Ascending aorta (tissue), 2 donors: ENCODE results near the gene ACTR1A. TPM values are rescaled to one million over a fixed set of nuclear protein-coding genes. Genes with fewer than 3 reads are reported as not detected.
A peak's percentile ranks its signal among the peaks of the same experiment; 100 is the strongest.
"Not testable (repeated sequence)": the region's sequence is repeated elsewhere in the genome, so short reads cannot be mapped to it uniquely, and the experiment has no call there.

Experiments
- DNase-seq, 2 donors: peaks; one replicate each; pipeline ENCODE4 v3.0.0-alpha.2; 2019; ENCODE audit warnings: low spot score in 2 of 2
- H3K27ac ChIP-seq, 2 donors: fragments of 200-600 bp; sonication (generic); one replicate each; pipeline ENCODE4 v1.5.1; 2016 to 2017; ENCODE audit warnings: mild to moderate bottlenecking in 1 of 2
- H3K27me3 ChIP-seq: fragments of 200-600 bp; sonication (generic); one replicate; pipeline ENCODE4 v1.5.1; 2017
- H3K36me3 ChIP-seq, 2 donors: fragments of 200-600 bp; sonication (generic); one replicate each; pipeline ENCODE4 v1.5.1; 2016
- H3K4me1 ChIP-seq, 2 donors: fragments of 200-600 bp; sonication (generic); one replicate each; pipeline ENCODE4 v1.5.1; 2016 to 2017; ENCODE audit warnings: mild to moderate bottlenecking in 1 of 2
- H3K4me3 ChIP-seq, 2 donors: fragments of 200-600 bp; sonication (generic); one replicate each; pipeline ENCODE4 v1.5.1; 2016 to 2017; ENCODE audit warnings: mild to moderate bottlenecking in 1 of 2
- H3K9me3 ChIP-seq, 2 donors: fragments of 200-600 bp; sonication (generic); one replicate each; pipeline ENCODE4 v1.5.1; 2016
- CTCF ChIP-seq, 3 experiments: fragments of 200-600 bp in 2 of 3; fragments of 450-650 bp in 1 of 3; sonication (generic) in 2 of 3; IDR thresholded peaks; one replicate each; pipeline ENCODE4 v1.5.1; 2016 to 2019; ENCODE audit warnings: antibody characterized with exemption in 3 of 3, mild to moderate bottlenecking in 1 of 3, moderate library complexity in 1 of 3
- intact Hi-C: fragments of 100-400 bp; cut with DNase I; formaldehyde crosslinking; loops from one replicate; pipeline ENCODE4 v1.15.1; 2023
- total RNA-seq: library from RNA; depleted of rRNA; stranded (reverse); fragments of >200 nt; gene quantifications from one replicate; pipeline ENCODE4 v1.1.0, GENCODE V29; 2016

ACTR1A gene
- total RNA-seq, 1 donor from 2014 or later, result 200 TPM

GRCh38 chr10:102461187-102462054 is 41.1 kb downstream of the ACTR1A start:
- H3K4me1 ChIP-seq, result peaks cover 0 to 7% of the 10 kb centered on the region in 2 donors
- H3K9me3 ChIP-seq, result no peaks in the 10 kb centered on the region
- intact Hi-C loops, result loop anchor here (1.0 kb wide), 2 partner anchors 11 to 41 kb away; partner anchors contain the start of gene ACTR1A
- H3K4me3 ChIP-seq, result peak overlapping the region; percentile 62 to 71
- DNase-seq, result peak; percentile 68 to 93
- no peak overlapping the region for H3K27ac ChIP-seq
- H3K27me3 ChIP-seq, result no peaks in the 10 kb centered on the region
- TF ChIP-seq CTCF (IDR thresholded peaks at IDR 0.05), result no peak
- no peaks in the 10 kb centered on the region for H3K36me3 ChIP-seq

GRCh38 chr10:102460836-102461186 is 41.7 kb downstream of the ACTR1A start:
- Histone ChIP-seq H3K4me1 (peaks cover 0 to 7% of the 10 kb centered on the region in 2 donors), H3K9me3 (no peaks in the 10 kb centered on the region), H3K27me3 (no peaks in the 10 kb centered on the region), H3K4me3 (peak overlapping the region; percentile 62 to 71), H3K27ac (no peak overlapping the region), H3K36me3 (no peaks in the 10 kb centered on the region)
- DNase-seq, result no peak
- intact Hi-C loops, result loop anchor here (1.0 kb wide), 2 partner anchors 11 to 41 kb away; partner anchors contain the start of gene ACTR1A
- no peak for TF ChIP-seq CTCF (IDR thresholded peaks at IDR 0.05)

DNA sequence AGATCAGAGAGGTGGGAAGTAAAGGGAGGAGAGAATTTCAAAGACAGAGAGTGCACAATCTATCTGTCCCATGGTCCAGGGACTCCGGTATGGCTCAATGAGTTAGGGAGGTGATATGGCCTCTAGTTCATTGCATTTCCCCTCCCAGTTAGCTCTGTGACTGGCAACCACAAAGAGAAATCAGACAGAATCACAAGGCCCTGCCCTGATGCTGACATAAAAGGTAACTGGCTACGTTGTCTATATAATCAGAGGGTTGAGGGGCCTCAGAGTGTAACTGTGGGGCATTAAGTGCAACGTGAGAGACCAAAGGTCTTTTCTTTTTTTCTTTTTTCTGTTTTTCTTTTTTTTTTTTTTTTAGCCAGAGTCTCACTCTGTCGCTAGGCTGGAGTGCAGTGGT is 43.9 kb downstream of the ACTR1A start:
- no peak overlapping the region for H3K27ac ChIP-seq
- H3K4me1 ChIP-seq, result peaks cover 0 to 7% of the 10 kb centered on the region in 2 donors
- TF ChIP-seq CTCF (IDR thresholded peaks at IDR 0.05), result no peak
- H3K36me3 ChIP-seq, result no peaks in the 10 kb centered on the region
- no peak overlapping the region for H3K4me3 ChIP-seq
- no peak for DNase-seq
- H3K27me3 ChIP-seq, result no peaks in the 10 kb centered on the region
- intact Hi-C loops, result no loop called here
- no peaks in the 10 kb centered on the region for H3K9me3 ChIP-seq

GRCh38 chr10:102457591-102458150 is 44.8 kb downstream of the ACTR1A start:
- Histone ChIP-seq H3K4me3 (no peak overlapping the region), H3K4me1 (peaks cover 0 to 7% of the 10 kb centered on the region in 2 donors), H3K9me3 (no peaks in the 10 kb centered on the region), H3K36me3 (no peaks in the 10 kb centered on the region), H3K27ac (no peak overlapping the region), H3K27me3 (no peaks in the 10 kb centered on the region)
- TF ChIP-seq CTCF (IDR thresholded peaks at IDR 0.05), result no peak
- intact Hi-C loops, result no loop called here
- no peak for DNase-seq

DNA sequence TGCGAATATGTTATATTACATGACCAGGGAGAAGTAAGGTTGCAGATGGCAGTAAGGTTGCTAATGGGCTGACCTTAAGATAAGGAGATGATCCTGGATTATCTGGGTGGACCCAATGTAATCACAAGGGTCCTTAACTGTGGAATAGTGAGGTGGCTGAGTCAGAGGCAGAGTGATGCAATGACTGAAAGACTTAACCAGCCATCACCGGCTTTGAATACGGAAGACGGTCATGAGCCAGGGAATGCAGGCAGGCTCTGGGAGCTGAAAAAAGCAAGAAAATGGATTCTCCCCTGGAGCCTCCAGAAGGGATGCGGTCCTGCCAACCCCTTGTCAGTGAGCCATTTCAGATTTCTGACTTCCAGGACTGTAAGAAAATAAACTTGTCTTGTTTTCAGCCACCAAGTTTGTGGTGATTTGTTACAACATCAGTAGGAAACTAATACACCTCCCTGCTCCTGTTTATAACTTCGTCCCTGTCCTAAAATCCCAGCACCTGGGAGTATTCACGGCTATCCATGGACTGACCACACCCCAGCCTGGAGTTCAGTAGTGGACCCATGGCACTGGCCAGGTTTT is 46.5 kb downstream of the ACTR1A start:
- intact Hi-C loops, result no loop called here
- TF ChIP-seq CTCF (IDR thresholded peaks at IDR 0.05), result no peak
- no peak overlapping the region for H3K27ac ChIP-seq
- peaks cover 0 to 9% of the 10 kb centered on the region in 2 donors for H3K4me1 ChIP-seq
- no peaks in the 10 kb centered on the region for H3K36me3 ChIP-seq
- no peak for DNase-seq
- H3K27me3 ChIP-seq, result no peaks in the 10 kb centered on the region
- no peaks in the 10 kb centered on the region for H3K9me3 ChIP-seq
- no peak overlapping the region for H3K4me3 ChIP-seq

DNA sequence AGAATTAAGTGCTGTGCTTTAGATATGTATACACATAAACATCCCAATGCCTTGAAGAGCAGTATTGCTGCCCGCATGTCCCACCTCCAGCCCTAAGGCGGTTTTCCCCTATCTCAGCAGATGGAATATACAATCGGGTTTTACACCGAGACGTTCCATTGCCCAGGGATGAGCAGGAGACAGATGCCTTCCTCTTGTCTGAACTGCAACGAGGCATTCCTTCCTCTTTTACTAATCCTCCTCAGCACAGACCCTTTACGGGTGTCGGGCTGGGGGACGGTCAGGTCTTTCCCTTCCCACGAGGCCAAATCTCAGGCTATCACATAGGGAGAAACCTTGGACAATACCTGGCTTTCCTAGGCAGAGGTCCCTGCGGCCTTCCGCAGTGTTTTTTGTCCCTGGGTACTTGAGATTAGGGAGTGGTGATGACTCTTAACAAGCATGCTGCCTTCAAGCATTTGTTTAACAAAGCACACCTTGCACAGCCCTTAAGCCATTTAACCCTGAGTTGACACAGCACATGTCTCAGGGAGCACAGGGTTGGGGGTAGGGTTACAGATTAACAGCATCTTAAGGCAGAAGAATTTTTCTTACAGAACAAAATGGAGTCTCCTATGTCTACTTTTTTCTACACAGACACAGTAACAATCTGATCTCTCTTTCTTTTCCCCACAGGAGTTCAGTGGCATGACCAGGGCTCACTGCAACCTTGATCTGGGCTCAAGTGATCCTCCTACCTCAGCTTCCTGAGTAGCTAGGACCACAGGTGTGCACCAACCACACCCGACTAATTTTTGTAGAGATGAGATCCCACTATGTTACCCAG is 47.6 kb downstream of the ACTR1A start:
- H3K4me1 ChIP-seq, DNase-seq, H3K9me3 ChIP-seq, H3K4me3 ChIP-seq, H3K36me3 ChIP-seq, H3K27me3 ChIP-seq, intact Hi-C loops, H3K27ac ChIP-seq: not testable (repeated sequence)
